ENCODE data around the gene CACNB2.

GRCh38 chr10:18483516-18484186 is 343.4 kb downstream of the CACNB2 start:
- no peak for TF ChIP-seq CTCF (IDR thresholded peaks at IDR 0.05)
- TF ChIP-seq POLR2A (IDR thresholded peaks at IDR 0.05; ENCODE audit: low read depth), result no peak
- TF ChIP-seq EP300 (IDR thresholded peaks at IDR 0.05), result no peak
- TF ChIP-seq POLR2AphosphoS5 (IDR thresholded peaks at IDR 0.05), result no peak

All from esophagus muscularis mucosa (tissue), 4 donors.